ENCODE data around the gene NUTF2. TPM values are rescaled to one million over a fixed set of nuclear protein-coding genes. Genes with fewer than 3 reads are reported as not detected.

Gene NUTF2
- total RNA-seq (10 to 100 TPM; 41.2 to 45.9 TPM), polyA plus RNA-seq (100 to 1,000 TPM; 127 to 128 TPM)

DNA sequence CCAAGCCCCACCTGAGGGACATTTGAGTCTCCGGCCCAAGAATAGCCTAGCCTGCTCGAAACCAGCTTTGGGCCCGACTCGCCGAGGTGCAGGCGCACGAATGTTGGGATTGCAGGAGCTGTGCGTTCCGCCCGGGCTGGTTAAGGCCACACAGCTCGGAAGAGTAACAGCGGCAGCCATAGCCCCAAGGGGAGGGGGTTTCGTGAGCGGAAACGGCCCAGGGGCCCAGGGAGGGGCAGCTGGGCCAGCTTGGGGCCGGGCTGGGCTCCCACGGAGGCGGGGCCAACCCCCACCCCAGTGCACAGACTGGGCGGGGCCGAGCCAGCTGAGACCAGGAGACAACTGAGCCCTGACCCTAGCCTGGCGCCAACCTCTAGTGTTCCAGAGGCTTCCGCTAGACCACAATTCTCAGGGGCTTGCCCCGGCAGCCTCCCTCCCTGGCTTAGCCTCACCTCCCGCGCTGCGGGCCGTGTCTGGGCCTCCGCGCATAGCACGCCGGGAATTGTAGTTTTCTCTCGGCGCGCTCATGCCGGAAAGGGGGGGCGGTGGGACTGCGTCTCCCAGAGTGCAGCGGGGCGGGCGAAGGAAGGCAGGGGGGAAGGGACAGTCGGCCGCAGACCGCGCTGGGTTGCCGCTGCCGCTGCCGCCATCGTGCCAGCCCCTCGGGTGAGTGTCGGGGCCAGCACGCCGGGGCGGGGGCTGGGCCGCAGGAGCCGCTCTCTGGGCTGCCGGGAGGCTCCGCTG lies at the start of gene NUTF2:
NUTF2 (plus strand) TSS at position 614 of the 744 bp plus-strand sequence. CDS start 18,198 bp downstream, outside the sequence.
- H3K4me3 ChIP-seq (ENCODE audit: low read length in 2 of 2) = peak within 1 kb of the TSS; percentile 86 to 90
- H3K27me3 ChIP-seq (ENCODE audit: insufficient read depth, low read length) = no peaks in the 10 kb centered on the region
- peak within 1 kb of the TSS; percentile 80 for H3K27ac ChIP-seq (ENCODE audit: low read depth, low read length)
- intact Hi-C loops (cut with micrococcal nuclease) = loop anchor here (1.0 kb wide), 6 partner anchors 13 to 238 kb away; partner anchors contain the start of genes ACD, PARD6A, PSKH1 and RANBP10
- H3K36me3 Mint-ChIP-seq = peaks cover 0 to 17% of the 10 kb centered on the region in 2 donors
- H3K4me3 Mint-ChIP-seq = peak within 1 kb of the TSS; percentile 87 to 94 (median 89)
- H3K9me3 Mint-ChIP-seq = peaks cover 0 to 2% (median 0%) of the 10 kb centered on the region in 8 donors
- H3K4me1 Mint-ChIP-seq = peaks cover 34 to 58% (median 46%) of the 10 kb centered on the region in 4 donors
- ChIA-PET POLR2A (ENCODE audit: partially characterized antibody) (interaction anchor here (0.7 to 5.2 kb wide), 23 partner anchors 9 to 437 kb away, joined by 3 to 60 read pairs (median 4); partner anchors contain the start of genes ACD, DDX28, DUS2 and EDC4), CTCF (ENCODE audit: partially characterized antibody) (interaction anchor here (1.1 to 3.3 kb wide), 7 partner anchors 9 to 366 kb away, joined by 3 to 14 read pairs (median 5); partner anchors contain the start of genes ATP6V0D1 and NRN1L)
- H3K36me3 ChIP-seq (ENCODE audit: insufficient read depth, low read length) = no peaks in the 10 kb centered on the region
- no peaks in the 10 kb centered on the region for H3K27me3 Mint-ChIP-seq
- peaks cover 48% of the 10 kb centered on the region for H3K4me1 ChIP-seq (ENCODE audit: insufficient read depth, low read length)
- peak; percentile 95 to 98 (median 96) for DNase-seq
- no peaks in the 10 kb centered on the region for H3K9me3 ChIP-seq (ENCODE audit: control insufficient read depth in 1 of 2, low read length in 2 of 2)
- peak within 1 kb of the TSS; percentile 87 to 98 (median 95) for H3K27ac Mint-ChIP-seq

DNA sequence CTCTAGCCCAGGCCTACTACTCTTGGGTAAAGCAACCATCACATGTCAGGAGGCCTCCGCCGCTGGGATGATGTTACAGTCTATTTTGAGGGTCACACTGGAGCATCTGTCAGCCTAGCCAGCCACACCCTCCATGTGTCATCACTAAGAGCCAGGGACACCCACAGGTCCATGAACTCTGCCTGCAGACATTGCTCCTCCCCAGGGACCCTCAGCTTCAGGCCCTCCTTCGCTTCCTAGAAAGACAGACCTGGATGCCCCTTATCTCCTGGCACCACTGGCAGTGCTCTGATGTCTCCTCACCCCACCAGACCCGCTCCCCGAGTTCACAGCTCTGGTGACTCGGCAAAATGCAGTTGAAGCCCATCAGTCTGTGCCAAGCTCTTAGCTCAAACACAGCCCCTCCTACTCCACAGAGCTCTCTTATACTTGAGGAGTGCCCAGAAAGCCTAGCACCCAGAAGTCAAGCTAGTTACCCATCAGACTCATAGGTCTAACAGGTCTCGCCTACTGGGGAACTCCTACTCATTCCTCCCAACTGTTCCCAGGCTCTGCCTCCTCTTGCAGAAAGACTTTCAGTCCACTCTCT lies 46.3 kb upstream of the NUTF2 start:
- H3K4me1 ChIP-seq (ENCODE audit: insufficient read depth, low read length) = peaks cover 49% of the 10 kb centered on the region
- H3K9me3 ChIP-seq (ENCODE audit: control insufficient read depth in 1 of 2, low read length in 2 of 2) = no peaks in the 10 kb centered on the region
- Mint-ChIP-seq H3K4me3 (no peak overlapping the region), H3K9me3 (no peaks in the 10 kb centered on the region), H3K27me3 (no peaks in the 10 kb centered on the region), H3K36me3 (peaks cover 40 to 60% of the 10 kb centered on the region in 2 donors), H3K27ac (peak overlapping the region in 5 of 7 donors; percentile 36 to 77 (median 60)), H3K4me1 (peaks cover 50 to 78% (median 69%) of the 10 kb centered on the region in 4 donors)
- H3K27me3 ChIP-seq (ENCODE audit: insufficient read depth, low read length) = no peaks in the 10 kb centered on the region
- DNase-seq = no peak
- intact Hi-C loops (cut with micrococcal nuclease) = no loop called here
- H3K27ac ChIP-seq (ENCODE audit: low read depth, low read length) = no peak overlapping the region
- H3K4me3 ChIP-seq (ENCODE audit: low read length in 2 of 2) = no peak overlapping the region
- ChIA-PET CTCF (ENCODE audit: partially characterized antibody) (interaction anchor here (1.0 to 5.9 kb wide), 2 partner anchors 15 to 131 kb away, joined by 3 to 56 read pairs; no protein-coding TSS in a partner anchor), POLR2A (ENCODE audit: partially characterized antibody) (interaction anchor here (0.6 to 1.4 kb wide), 4 partner anchors 81 to 472 kb away, joined by 3 to 4 read pairs (median 3); no protein-coding TSS in a partner anchor)
- peaks cover 35% of the 10 kb centered on the region for H3K36me3 ChIP-seq (ENCODE audit: insufficient read depth, low read length)

- Mint-ChIP-seq H3K4me3 (peak overlapping the region in 7 of 8 donors; percentile 56 to 80 (median 73)), H3K27ac (peak overlapping the region in 5 of 7 donors; percentile 62 to 79 (median 74)), H3K27me3 (no peaks in the 10 kb centered on the region), H3K9me3 (no peaks in the 10 kb centered on the region), H3K36me3 (peaks cover 39 to 61% of the 10 kb centered on the region in 2 donors), H3K4me1 (peaks cover 51 to 83% (median 71%) of the 10 kb centered on the region in 4 donors)
- Histone ChIP-seq H3K27me3 (ENCODE audit: insufficient read depth, low read length) (no peaks in the 10 kb centered on the region), H3K9me3 (ENCODE audit: control insufficient read depth in 1 of 2, low read length in 2 of 2) (no peaks in the 10 kb centered on the region), H3K4me3 (ENCODE audit: low read length in 2 of 2) (peak overlapping the region in 1 of 2 donors; percentile 5), H3K36me3 (ENCODE audit: insufficient read depth, low read length) (peaks cover 35% of the 10 kb centered on the region), H3K27ac (ENCODE audit: low read depth, low read length) (no peak overlapping the region), H3K4me1 (ENCODE audit: insufficient read depth, low read length) (peaks cover 54% of the 10 kb centered on the region)
- POLR2A ChIA-PET (ENCODE audit: partially characterized antibody) = interaction anchor here (0.6 to 1.4 kb wide), 6 partner anchors 82 to 472 kb away, joined by 3 to 6 read pairs (median 4); partner anchors contain the start of gene GFOD2
- no peak for DNase-seq
- CTCF ChIA-PET (ENCODE audit: partially characterized antibody) = interaction anchor here (0.7 to 5.9 kb wide), 6 partner anchors 14 to 278 kb away, joined by 3 to 56 read pairs (median 4); no protein-coding TSS in a partner anchor
- intact Hi-C loops (cut with micrococcal nuclease) = no loop called here
Observed at GRCh38 chr16:67801241-67801640, 45.5 kb upstream of the NUTF2 start.

DNA sequence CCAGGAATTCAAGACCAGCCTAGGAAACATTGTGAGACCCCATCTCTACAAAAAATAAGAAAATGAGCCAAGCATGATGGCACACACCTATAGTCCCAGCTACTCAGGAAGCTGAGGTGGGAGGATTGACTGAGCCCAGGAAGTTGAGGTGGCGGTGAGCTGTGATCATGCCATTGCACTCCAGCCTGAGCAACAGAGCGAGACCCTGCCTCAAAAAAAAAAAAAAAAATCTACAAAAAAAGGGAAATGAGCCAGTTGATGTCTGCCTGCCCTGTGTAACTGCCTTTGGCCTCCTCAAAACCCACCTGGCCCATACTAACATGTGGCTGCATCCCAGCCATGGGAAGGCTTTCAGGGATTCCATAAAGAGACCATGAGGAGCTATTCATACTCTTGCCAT lies 44.9 kb upstream of the NUTF2 start:
- intact Hi-C loops (cut with micrococcal nuclease) = no loop called here
- CTCF ChIA-PET (ENCODE audit: partially characterized antibody) = interaction anchor here (0.7 to 5.9 kb wide), 7 partner anchors 14 to 279 kb away, joined by 3 to 56 read pairs (median 4); no protein-coding TSS in a partner anchor
- Mint-ChIP-seq H3K4me1 (peaks cover 49 to 83% (median 66%) of the 10 kb centered on the region in 4 donors), H3K9me3 (no peaks in the 10 kb centered on the region), H3K27ac (peak overlapping the region; percentile 62 to 88 (median 79)), H3K27me3 (no peaks in the 10 kb centered on the region), H3K4me3 (peak overlapping the region in 7 of 8 donors; percentile 56 to 80 (median 73)), H3K36me3 (peaks cover 33 to 59% of the 10 kb centered on the region in 2 donors)
- H3K27ac ChIP-seq (ENCODE audit: low read depth, low read length) = no peak overlapping the region
- H3K27me3 ChIP-seq (ENCODE audit: insufficient read depth, low read length) = no peaks in the 10 kb centered on the region
- POLR2A ChIA-PET (ENCODE audit: partially characterized antibody) = interaction anchor here (0.6 to 1.4 kb wide), 7 partner anchors 21 to 517 kb away, joined by 3 to 6 read pairs (median 4); partner anchors contain the start of gene GFOD2
- no peaks in the 10 kb centered on the region for H3K9me3 ChIP-seq (ENCODE audit: control insufficient read depth in 1 of 2, low read length in 2 of 2)
- peak; percentile 29 to 60 (median 50) for DNase-seq
- H3K4me3 ChIP-seq (ENCODE audit: low read length in 2 of 2) = no peak overlapping the region
- H3K4me1 ChIP-seq (ENCODE audit: insufficient read depth, low read length) = peaks cover 54% of the 10 kb centered on the region
- H3K36me3 ChIP-seq (ENCODE audit: insufficient read depth, low read length) = peaks cover 31% of the 10 kb centered on the region

GRCh38 chr16:67803894-67804293 lies 42.8 kb upstream of the NUTF2 start:
- peaks cover 22 to 46% of the 10 kb centered on the region in 2 donors for H3K36me3 Mint-ChIP-seq
- H3K4me1 Mint-ChIP-seq = peaks cover 45 to 74% (median 56%) of the 10 kb centered on the region in 4 donors
- no peak overlapping the region for H3K27ac ChIP-seq (ENCODE audit: low read depth, low read length)

DNA sequence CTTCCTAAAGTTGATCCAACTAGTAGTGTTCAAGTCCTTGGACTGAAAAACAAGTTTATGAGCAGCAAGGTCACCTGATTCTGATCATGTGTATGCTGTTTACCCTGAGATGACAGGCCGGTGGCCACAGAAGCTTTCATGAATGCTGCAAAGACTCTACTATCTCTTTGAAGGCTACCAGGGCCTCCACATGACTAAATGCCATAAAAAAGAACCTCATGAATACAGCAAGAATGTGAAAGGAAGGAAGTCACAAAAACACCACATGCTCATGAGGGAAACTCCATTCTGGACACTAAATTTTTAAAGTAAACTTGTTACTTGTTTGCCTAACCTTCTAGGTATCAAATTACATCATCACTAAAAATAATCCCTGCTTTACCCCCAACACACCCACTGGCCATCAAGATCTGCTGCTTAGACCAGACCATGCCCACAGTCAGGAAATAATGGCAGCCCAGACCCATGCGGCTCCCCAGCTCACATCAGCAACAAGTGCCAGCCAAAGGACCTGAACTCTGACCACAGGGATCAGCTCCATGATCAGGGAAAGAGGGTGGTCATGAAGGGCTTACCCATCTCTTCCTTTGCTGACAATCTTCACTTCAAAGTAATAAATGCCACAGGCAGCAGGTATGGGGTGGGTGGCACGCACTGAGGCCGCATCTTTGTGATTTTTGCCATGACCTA lies 41.7 kb upstream of the NUTF2 start:
- POLR2A ChIA-PET (ENCODE audit: partially characterized antibody) = interaction anchor here (0.5 to 0.6 kb wide), 2 partner anchors 12 to 41 kb away, joined by 3 read pairs; no protein-coding TSS in a partner anchor
- Histone ChIP-seq H3K4me3 (ENCODE audit: low read length in 2 of 2) (peak overlapping the region; percentile 91 to 93), H3K36me3 (ENCODE audit: insufficient read depth, low read length) (peaks cover 21% of the 10 kb centered on the region), H3K27me3 (ENCODE audit: insufficient read depth, low read length) (no peaks in the 10 kb centered on the region), H3K9me3 (ENCODE audit: control insufficient read depth in 1 of 2, low read length in 2 of 2) (no peaks in the 10 kb centered on the region), H3K4me1 (ENCODE audit: insufficient read depth, low read length) (peaks cover 59% of the 10 kb centered on the region), H3K27ac (ENCODE audit: low read depth, low read length) (peak overlapping the region; percentile 95)
- CTCF ChIA-PET (ENCODE audit: partially characterized antibody) = interaction anchor here (5.9 kb wide), 1 partner anchor 11 kb away, joined by 56 read pairs; no protein-coding TSS in a partner anchor
- Mint-ChIP-seq H3K4me1 (peaks cover 42 to 68% (median 50%) of the 10 kb centered on the region in 4 donors), H3K27ac (peak overlapping the region; percentile 53 to 98 (median 85)), H3K4me3 (peak overlapping the region; percentile 88 to 95 (median 90)), H3K27me3 (no peaks in the 10 kb centered on the region), H3K36me3 (peaks cover 17 to 42% of the 10 kb centered on the region in 2 donors), H3K9me3 (no peaks in the 10 kb centered on the region)
- intact Hi-C loops (cut with micrococcal nuclease) = no loop called here
- no peak for DNase-seq

More at GRCh38 chr16:67803894-67804293, 42.8 kb upstream of the NUTF2 start:
- Histone ChIP-seq H3K4me1 (ENCODE audit: insufficient read depth, low read length) (peaks cover 60% of the 10 kb centered on the region), H3K4me3 (ENCODE audit: low read length in 2 of 2) (no peak overlapping the region), H3K36me3 (ENCODE audit: insufficient read depth, low read length) (peaks cover 22% of the 10 kb centered on the region), H3K9me3 (ENCODE audit: control insufficient read depth in 1 of 2, low read length in 2 of 2) (no peaks in the 10 kb centered on the region), H3K27me3 (ENCODE audit: insufficient read depth, low read length) (no peaks in the 10 kb centered on the region)
- ChIA-PET POLR2A (ENCODE audit: partially characterized antibody) (interaction anchor here (1.5 kb wide), 1 partner anchor 131 kb away, joined by 4 read pairs; no protein-coding TSS in a partner anchor), CTCF (ENCODE audit: partially characterized antibody) (interaction anchor here (0.6 to 5.9 kb wide), 4 partner anchors 12 to 283 kb away, joined by 3 to 56 read pairs (median 3); no protein-coding TSS in a partner anchor)
- no peak for DNase-seq
- Mint-ChIP-seq H3K27ac (peak overlapping the region in 4 of 7 donors; percentile 13 to 78 (median 62)), H3K9me3 (no peaks in the 10 kb centered on the region), H3K27me3 (no peaks in the 10 kb centered on the region), H3K4me3 (peak overlapping the region in 7 of 8 donors; percentile 26 to 67 (median 46))
- intact Hi-C loops (cut with micrococcal nuclease) = no loop called here
